Neuron (in vitro differentiated cells): Measurements from ENCODE around the gene F3.
"Not testable (repeated sequence)": the region's sequence is repeated elsewhere in the genome, so short reads cannot be mapped to it uniquely, and the experiment has no call there.

Experiments
- H2AFZ ChIP-seq: one replicate; pipeline ENCODE4 v1.6.1; 2013; ENCODE audit warnings: low read depth, mild to moderate bottlenecking, inconsistent platforms, low read length, moderate library complexity
- H3K27me3 ChIP-seq: one replicate; pipeline ENCODE4 v1.6.1; 2013; ENCODE audit warnings: low read length; ENCODE audit not compliant: insufficient read depth
- H3K36me3 ChIP-seq: one replicate; pipeline ENCODE4 v1.6.1; 2013; ENCODE audit warnings: low read length; ENCODE audit not compliant: insufficient read depth
- H3K4me1 ChIP-seq: one replicate; pipeline ENCODE4 v1.6.1; 2013; ENCODE audit warnings: low read length; ENCODE audit not compliant: insufficient read depth
- H3K4me3 ChIP-seq: 2 replicates; pipeline ENCODE4 v1.5.1; 2013; ENCODE audit warnings: mild to moderate bottlenecking, low read length, moderate library complexity
- H3K9me3 ChIP-seq: one replicate; pipeline ENCODE4 v1.6.1; 2013; ENCODE audit warnings: low read length

Gene F3

DNA sequence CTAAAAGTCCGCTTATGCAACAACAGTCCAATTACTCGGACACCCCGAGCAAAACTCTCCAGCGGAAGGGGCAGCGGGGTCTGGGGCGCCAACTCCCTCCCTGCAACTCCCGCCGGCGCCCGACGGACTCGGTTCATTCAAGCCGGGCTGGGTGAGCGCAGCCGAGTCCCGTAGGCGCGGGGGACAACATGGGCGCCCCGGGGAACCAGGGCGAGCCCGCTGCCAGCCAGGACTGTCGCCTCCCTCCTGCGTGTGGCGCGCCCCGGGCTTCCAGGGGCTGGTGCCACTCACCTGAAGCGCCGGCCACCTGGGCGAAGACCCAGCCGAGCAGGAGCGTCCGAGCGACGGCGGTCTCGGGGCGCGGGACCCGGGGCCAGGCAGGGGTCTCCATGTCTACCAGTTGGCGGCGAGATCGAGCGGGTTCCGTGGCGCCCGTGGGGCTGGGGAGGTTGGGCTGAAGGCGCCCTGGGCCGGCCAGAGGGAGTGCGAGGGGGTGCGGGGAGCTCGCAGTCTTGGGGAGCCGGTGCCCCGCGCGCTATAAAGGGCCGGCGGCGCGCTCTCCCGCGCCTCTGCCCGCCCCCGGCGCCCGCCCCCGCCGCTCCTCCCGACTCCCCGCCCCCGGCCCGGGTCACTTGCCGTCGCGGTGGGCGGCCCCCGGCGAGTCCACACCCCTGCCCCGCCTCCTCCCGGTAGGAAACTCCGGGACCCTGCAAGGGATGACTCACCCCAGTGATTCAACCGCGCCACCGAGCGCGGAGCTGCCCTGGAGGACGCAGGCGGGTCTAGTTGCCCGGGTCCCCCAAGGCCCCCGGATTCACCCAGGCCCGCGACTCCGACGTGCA is at the start of gene F3:
Gene F3 (minus strand): TSS at position 514 of the 842 bp plus-strand sequence. CDS start 123 bp downstream, at position 391.
- H3K9me3 ChIP-seq: no peaks in the 10 kb centered on the region
- H3K36me3 ChIP-seq: no peaks in the 10 kb centered on the region
- H3K27me3 ChIP-seq: no peaks in the 10 kb centered on the region
- peak within 1 kb of the TSS; percentile 58 for H3K4me3 ChIP-seq
- peaks cover 8% of the 10 kb centered on the region for H3K4me1 ChIP-seq
- peak within 1 kb of the TSS; percentile 89 for H2AFZ ChIP-seq

DNA sequence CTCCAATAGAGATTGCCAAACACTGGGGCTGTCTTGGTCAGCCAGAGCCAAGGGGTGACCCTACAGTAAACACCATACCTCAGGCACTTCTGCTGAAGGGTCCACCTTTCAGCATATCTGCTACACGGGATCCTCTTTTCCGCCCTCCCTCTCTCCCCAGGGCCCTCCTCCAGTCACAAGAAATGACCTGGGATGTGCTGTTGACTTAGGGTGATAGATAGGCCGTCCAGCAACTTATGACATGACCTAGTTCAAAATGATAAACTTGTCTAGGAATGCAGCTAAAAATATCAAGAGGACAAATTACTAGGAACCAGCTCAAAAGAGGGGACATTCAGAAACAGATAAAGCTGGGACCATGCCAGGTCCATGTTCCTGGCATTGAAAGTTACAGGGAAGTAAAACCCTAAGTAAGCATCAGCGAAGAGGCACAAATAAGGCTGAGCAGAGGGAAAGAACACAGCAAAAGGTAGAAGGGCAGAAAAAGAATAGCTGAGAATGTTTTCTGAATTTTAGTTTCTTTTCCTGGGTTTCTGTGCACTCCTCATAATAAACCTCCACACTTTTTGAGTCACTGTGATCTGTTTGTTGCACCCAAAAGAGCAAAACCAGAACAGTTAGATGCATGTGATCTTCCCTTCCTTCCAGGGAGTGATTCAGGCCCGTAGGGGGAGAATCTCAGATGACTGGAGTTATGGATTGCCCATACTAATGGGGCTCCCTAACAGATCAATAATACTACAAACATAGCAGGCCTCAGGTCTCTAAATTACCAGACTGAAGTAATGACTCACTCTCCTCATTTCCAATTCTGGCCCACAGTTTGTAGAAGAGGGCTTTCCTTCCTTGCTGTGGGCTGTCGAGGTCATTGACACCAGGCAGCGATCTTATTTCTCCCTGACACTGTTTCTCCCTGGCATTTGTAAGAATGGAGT is 48.9 kb upstream of the F3 start:
- no peaks in the 10 kb centered on the region for H3K27me3 ChIP-seq
- no peak overlapping the region for H3K4me3 ChIP-seq
- H3K4me1 ChIP-seq: peaks cover 44% of the 10 kb centered on the region
- H2AFZ ChIP-seq: no peak overlapping the region
- no peaks in the 10 kb centered on the region for H3K36me3 ChIP-seq
- H3K9me3 ChIP-seq: no peaks in the 10 kb centered on the region

- H3K36me3 ChIP-seq: no peaks in the 10 kb centered on the region
- H3K9me3 ChIP-seq: no peaks in the 10 kb centered on the region
- no peak overlapping the region for H3K4me3 ChIP-seq
- H3K27me3 ChIP-seq: no peaks in the 10 kb centered on the region
- H3K4me1 ChIP-seq: peaks cover 44% of the 10 kb centered on the region
- no peak overlapping the region for H2AFZ ChIP-seq
Observed at GRCh38 chr1:94589728-94590127, 48.2 kb upstream of the F3 start.

DNA sequence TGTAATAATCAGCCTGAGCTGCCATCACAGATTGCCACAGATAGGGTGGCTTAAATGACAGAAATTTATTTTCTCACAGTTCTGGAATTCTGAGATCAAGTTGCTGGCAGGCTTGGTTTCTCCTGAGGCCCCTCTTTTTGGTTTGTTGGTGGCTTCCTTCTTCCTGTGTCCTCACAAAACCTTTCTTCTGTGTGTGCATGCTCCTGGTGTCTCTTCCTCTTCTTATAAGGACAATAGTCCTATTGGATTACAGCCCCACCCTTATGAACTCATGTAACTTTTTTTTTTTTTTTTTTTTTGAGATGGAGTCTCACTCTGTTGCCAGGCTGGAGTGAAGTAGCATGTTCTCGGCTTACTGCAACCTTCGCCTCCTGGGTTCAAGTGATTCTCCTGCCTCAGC is 41.0 kb upstream of the F3 start:
- Histone ChIP-seq H2AFZ (no peak overlapping the region), H3K36me3 (no peaks in the 10 kb centered on the region), H3K4me3 (no peak overlapping the region), H3K9me3 (peaks cover 7% of the 10 kb centered on the region), H3K4me1 (no peaks in the 10 kb centered on the region), H3K27me3 (no peaks in the 10 kb centered on the region)

DNA sequence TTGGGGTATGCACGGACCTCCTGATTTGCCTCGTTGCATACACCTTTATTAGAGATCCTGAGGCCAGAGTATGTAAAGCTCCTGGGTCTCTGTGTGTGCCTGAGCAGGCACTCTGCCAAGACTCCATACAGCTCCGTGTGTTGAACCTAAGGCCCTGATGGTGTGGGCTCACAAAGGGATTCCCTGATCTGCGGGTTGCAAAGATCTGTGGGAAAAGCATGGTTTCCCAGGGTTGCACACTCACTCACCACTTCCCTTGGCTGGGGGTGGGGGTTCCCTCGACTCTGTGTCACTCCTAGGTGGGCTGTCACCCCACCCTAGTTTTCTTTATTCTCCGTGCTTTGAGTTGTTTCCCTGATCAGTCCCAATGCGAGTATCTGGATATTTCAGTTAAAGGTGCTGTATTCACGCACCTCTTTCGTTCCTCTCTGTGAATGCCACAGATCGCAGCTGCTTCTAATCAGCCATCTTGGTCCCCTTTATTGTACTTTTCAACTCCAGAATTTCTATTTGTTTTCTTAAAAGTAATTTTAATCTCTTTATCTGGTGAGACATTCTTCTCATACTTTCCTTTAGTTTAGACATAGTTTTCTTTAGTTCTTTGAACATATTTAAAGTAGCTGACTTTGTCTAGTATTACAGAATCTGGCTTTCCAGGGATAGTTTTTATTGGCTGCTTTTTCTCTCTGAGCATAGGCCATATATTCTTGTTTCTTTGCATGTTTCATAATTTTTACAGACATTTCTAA is 39.0 kb upstream of the F3 start:
- Histone ChIP-seq H3K4me1 (no peaks in the 10 kb centered on the region), H2AFZ (no peak overlapping the region), H3K4me3 (no peak overlapping the region), H3K9me3 (peaks cover 7% of the 10 kb centered on the region), H3K36me3 (no peaks in the 10 kb centered on the region), H3K27me3 (no peaks in the 10 kb centered on the region)

DNA sequence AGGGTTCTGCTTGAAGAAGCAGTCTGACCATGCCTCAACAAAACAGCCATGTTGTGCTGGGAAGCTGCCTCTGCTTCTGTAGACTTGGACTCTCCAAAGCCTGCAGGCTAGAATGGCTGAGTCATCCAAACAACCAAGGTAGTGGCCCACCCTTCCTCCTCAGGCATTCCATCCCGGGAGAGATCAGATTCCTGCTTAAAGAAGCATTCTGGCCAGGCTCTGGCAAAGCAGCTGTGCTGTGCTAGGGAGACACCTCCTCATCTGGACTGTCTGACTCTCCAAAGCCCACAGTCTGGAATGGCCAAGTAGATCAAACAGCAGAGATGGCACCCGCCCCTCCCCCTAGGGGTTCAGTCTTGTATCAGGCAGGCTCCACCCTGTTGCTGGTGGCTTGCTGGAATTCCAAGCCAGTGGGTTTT is 38.3 kb upstream of the F3 start:
- Histone ChIP-seq H3K9me3 (peaks cover 7% of the 10 kb centered on the region), H2AFZ (no peak overlapping the region), H3K27me3 (no peaks in the 10 kb centered on the region)

DNA sequence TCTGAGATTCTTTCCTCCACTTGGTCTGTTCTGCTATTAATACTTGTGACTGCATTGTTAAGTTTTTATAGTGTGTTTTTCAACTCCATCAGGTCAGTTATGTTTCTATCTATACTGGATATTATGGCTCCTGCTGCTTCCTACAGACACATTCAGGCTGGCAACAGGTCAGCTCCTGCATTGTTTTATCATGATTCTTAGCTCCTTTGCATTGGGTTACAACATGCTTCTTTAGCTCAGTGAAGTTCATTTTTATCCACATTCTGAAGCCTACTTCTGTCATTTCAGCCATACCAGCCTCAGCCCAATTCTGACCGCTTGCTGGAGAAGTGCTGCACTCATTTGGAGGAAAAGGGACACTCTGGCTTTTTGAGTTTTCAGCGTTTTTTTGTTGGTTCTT is 37.3 kb upstream of the F3 start:
- H3K36me3 ChIP-seq: no peaks in the 10 kb centered on the region
- peaks cover 7% of the 10 kb centered on the region for H3K9me3 ChIP-seq
- H3K27me3 ChIP-seq: no peaks in the 10 kb centered on the region
- H2AFZ ChIP-seq: no peak overlapping the region
- H3K4me1 ChIP-seq: no peaks in the 10 kb centered on the region
- H3K4me3 ChIP-seq: no peak overlapping the region

More for the DNA sequence above, 38.3 kb upstream of the F3 start:
- Histone ChIP-seq H3K4me3 (no peak overlapping the region), H3K36me3 (no peaks in the 10 kb centered on the region), H3K4me1 (no peaks in the 10 kb centered on the region)

DNA sequence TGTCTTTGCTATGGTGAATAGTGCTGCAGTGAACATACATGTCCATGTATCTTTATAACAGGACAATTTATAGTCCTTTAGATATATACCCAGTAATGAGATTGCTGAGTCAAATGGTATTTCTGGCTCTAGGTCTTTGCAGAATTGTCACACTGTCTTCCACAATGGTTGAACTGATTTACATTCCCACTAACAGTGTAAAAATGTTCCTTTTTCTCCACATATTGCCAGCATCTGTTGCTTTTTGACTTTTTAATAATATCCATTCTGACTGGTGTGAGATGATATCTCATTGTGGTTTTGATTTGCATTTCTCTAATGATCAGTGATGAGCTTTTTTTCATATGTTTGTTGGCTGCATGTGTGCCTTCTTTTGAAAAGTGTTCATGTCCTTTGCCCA is 32.4 kb upstream of the F3 start:
- H3K4me1 ChIP-seq, H3K9me3 ChIP-seq: not testable (repeated sequence)

DNA sequence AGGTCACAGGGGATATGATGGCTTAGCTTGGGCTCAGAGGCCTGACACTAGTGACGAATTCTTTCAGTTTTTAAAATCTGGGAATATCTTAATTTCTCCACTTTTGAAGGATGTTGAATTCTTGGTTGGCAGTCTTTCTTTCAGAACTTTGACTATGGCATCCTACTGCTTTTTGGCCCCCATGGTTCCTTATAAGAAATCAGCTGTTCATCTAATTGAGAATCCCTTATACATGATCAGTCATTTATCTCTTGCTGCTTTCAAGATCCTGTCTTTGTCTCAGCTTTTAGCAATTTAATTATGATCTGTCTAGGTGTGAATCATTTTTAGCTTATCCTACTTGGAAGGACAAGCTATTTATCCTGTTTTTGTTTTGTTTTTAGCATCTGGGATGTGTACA is 31.2 kb upstream of the F3 start:
- no peaks in the 10 kb centered on the region for H3K36me3 ChIP-seq
- no peaks in the 10 kb centered on the region for H3K4me1 ChIP-seq
- peaks cover 2% of the 10 kb centered on the region for H3K9me3 ChIP-seq
- no peak overlapping the region for H3K4me3 ChIP-seq
- no peak overlapping the region for H2AFZ ChIP-seq
- no peaks in the 10 kb centered on the region for H3K27me3 ChIP-seq

More for the DNA sequence above, 32.4 kb upstream of the F3 start:
- H3K36me3 ChIP-seq, H3K4me3 ChIP-seq, H3K27me3 ChIP-seq, H2AFZ ChIP-seq: not testable (repeated sequence)

DNA sequence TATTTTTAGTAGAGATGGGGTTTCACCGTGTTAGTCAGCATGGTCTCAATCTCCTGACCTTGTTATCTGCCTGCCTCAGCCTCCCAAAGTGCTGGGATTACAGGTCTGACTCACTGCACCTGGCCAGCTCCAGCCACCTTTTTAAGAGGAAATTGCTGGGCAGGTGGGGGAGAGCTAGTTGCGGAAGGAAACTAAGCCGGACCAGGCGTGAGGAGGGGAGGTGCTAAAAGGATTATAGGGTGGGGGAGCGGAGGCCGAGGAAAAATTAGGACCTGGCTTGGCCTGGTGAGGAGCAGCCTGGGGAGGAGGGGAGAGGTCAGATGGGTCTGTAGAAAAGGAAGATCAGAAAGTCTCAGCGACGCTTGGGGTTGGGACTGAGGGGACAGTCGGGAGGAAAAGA is 29.4 kb upstream of the F3 start:
- not testable (repeated sequence) for H3K36me3 ChIP-seq, H2AFZ ChIP-seq, H3K9me3 ChIP-seq, H3K4me3 ChIP-seq, H3K27me3 ChIP-seq, H3K4me1 ChIP-seq

DNA sequence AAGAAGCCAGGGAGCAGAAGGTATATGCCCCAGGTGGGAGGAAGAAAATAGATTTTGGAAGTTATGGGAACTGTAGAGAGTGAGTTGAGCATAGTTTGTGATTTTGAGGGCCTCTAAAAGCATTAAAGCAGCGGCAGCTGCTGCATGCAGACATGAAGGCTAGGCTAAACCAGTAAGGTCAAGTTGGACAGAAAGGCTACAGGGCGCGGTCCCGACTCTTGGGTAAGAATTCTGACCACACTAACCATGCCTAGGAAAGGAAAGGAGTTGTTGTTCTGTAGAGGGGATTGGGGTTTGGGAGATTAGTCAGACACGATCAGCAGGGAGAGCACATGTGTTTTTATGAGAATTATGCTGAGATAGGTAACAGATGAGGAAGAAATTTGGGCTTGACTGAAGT is 27.2 kb upstream of the F3 start:
- H3K27me3 ChIP-seq, H3K9me3 ChIP-seq, H3K36me3 ChIP-seq, H3K4me3 ChIP-seq, H2AFZ ChIP-seq, H3K4me1 ChIP-seq: not testable (repeated sequence)

- not testable (repeated sequence) for H3K4me1 ChIP-seq, H3K27me3 ChIP-seq, H3K4me3 ChIP-seq, H2AFZ ChIP-seq, H3K9me3 ChIP-seq, H3K36me3 ChIP-seq
Observed at GRCh38 chr1:94567975-94568607, 26.5 kb upstream of the F3 start.
